PFSK-1 (cell line): ENCODE measurements around the gene CAPN5.

ENCODE experiments used
- FOXP2 ChIP-seq: optimal IDR thresholded peaks from 2 replicates; pipeline ENCODE3; 2011; ENCODE audit warnings: borderline replicate concordance, control low read depth, inconsistent platforms; ENCODE audit not compliant: insufficient read depth; ENCODE audit errors: extremely low read length, extremely low read depth
- POLR2AphosphoS5 ChIP-seq: IDR thresholded peaks from 2 replicates; pipeline ENCODE4 v1.6.1; 2012; ENCODE audit warnings: low read depth, mild to moderate bottlenecking, control low read depth, low read length, moderate library complexity
- SIN3A ChIP-seq: IDR thresholded peaks from 2 replicates; pipeline ENCODE4 v1.6.1; 2012; ENCODE audit warnings: mild to moderate bottlenecking, low read length, moderate library complexity, borderline replicate concordance; ENCODE audit not compliant: insufficient read depth
- TAF1 ChIP-seq: IDR thresholded peaks from 2 replicates; pipeline ENCODE4 v1.6.1; 2012; ENCODE audit warnings: low read length, control low read depth, borderline replicate concordance; ENCODE audit not compliant: insufficient read depth
- TF ChIP-seq, protein P1 (sequence below), 2 experiments: IDR thresholded peaks; 2 replicates each; pipeline versions ENCODE4 v1.6.1 to v1.8.0; 2011 to 2012; ENCODE audit warnings: low read depth in 2 of 2, low read length in 2 of 2, control low read depth in 1 of 2, inconsistent platforms in 1 of 2, mild to moderate bottlenecking in 1 of 2, moderate library complexity in 1 of 2; ENCODE audit not compliant: insufficient read depth in 1 of 2

CAPN5 gene

DNA sequence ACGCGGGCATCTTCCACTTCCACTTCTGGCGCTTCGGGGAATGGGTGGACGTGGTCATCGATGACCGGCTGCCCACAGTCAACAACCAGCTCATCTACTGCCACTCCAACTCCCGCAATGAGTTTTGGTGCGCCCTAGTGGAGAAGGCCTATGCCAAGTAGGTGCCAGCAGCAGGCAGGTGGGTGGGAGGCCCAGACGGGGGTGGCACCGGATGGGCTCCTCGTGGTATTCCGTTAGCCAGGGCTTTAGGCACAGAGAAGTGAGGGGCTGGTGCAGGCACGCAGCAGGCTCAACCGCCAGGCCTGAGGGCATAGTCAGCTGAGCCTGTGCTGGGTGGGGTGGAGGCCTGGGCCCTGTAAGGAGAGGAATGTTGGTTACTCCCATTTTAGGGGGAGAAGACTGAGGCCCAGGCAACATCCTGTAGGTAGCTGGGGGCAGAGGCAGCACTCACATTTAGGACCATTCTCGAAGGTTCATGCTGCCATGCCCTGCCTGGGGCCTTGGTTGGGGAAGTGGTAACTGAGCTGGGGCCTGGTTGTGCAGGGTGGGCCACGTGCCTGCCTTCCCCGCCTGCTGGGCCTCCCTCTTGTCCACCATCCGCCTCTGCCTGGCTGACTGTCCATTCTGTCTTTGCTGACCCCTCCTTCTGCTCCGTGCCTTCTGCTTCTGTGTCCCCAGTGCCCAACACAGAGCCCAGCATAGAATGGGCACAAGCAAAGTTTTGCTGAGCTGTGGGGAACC is 46.0 kb downstream of the CAPN5 start:
- TF ChIP-seq FOXP2 (no peak), POLR2AphosphoS5 (no peak), TAF1 (no peak), SIN3A (no peak)
- TF ChIP-seq, protein P1, sequence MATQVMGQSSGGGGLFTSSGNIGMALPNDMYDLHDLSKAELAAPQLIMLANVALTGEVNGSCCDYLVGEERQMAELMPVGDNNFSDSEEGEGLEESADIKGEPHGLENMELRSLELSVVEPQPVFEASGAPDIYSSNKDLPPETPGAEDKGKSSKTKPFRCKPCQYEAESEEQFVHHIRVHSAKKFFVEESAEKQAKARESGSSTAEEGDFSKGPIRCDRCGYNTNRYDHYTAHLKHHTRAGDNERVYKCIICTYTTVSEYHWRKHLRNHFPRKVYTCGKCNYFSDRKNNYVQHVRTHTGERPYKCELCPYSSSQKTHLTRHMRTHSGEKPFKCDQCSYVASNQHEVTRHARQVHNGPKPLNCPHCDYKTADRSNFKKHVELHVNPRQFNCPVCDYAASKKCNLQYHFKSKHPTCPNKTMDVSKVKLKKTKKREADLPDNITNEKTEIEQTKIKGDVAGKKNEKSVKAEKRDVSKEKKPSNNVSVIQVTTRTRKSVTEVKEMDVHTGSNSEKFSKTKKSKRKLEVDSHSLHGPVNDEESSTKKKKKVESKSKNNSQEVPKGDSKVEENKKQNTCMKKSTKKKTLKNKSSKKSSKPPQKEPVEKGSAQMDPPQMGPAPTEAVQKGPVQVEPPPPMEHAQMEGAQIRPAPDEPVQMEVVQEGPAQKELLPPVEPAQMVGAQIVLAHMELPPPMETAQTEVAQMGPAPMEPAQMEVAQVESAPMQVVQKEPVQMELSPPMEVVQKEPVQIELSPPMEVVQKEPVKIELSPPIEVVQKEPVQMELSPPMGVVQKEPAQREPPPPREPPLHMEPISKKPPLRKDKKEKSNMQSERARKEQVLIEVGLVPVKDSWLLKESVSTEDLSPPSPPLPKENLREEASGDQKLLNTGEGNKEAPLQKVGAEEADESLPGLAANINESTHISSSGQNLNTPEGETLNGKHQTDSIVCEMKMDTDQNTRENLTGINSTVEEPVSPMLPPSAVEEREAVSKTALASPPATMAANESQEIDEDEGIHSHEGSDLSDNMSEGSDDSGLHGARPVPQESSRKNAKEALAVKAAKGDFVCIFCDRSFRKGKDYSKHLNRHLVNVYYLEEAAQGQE (IDR thresholded peaks at IDR 0.05; ENCODE audit: insufficient read depth in 1 of 2, low read depth in 2 of 2, low read length in 2 of 2) = no peak

DNA sequence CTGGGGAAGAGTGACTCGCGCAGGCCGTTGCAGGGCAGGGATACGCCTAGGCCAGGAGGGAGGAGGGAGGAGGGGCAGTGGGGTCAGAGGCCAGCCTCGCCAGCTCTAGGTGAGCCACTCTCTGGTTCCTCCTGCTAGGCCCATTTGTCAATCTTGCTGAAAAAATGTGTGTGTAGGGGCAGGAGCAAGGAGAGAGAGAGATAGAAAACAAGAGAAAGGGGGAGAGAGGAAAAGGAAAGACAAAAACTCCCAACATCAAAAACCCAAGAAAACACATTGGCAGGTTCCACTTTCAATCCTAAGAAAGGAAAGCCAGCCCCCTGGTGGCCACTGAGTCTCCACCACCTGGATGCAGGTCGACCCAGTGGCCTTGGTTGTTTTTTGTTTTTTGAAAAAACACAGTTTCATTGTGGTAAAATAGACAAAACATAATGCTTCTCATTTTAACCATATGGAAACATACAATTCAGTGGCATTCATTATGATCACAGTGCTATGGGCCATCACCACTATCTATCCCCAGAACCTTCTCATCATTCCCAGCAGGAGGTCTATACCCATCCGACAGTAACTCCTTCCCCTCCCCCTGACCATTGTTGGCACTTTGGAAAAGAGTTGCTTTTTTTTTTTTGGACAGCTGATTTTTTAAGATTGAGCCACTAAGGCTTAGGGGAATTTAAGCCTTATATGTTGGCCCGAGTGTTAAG is 46.8 kb downstream of the CAPN5 start:
- TF ChIP-seq, protein P1 (IDR thresholded peaks at IDR 0.05; ENCODE audit: insufficient read depth in 1 of 2, low read depth in 2 of 2, low read length in 2 of 2) = no peak
- TF ChIP-seq SIN3A (no peak), TAF1 (no peak), POLR2AphosphoS5 (no peak), FOXP2 (no peak)

DNA sequence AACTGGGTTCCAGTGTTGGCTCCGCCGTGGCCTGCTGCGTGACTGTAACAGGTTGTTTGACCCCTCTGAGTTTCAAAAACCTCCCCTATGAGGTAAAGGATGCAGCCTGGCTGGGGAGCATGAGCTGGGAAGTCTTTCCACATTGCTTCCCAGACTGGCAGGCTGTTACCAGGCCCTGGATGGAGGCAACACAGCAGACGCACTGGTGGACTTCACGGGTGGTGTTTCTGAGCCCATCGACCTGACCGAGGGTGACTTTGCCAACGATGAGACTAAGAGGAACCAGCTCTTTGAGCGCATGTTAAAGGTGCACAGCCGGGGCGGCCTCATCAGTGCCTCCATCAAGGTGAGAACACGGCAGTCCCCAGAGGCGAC is 47.3 kb downstream of the CAPN5 start:
- TF ChIP-seq, protein P1 (IDR thresholded peaks at IDR 0.05; ENCODE audit: insufficient read depth in 1 of 2, low read depth in 2 of 2, low read length in 2 of 2) = no peak
- TF ChIP-seq FOXP2 (no peak), POLR2AphosphoS5 (no peak), SIN3A (no peak), TAF1 (no peak)

DNA sequence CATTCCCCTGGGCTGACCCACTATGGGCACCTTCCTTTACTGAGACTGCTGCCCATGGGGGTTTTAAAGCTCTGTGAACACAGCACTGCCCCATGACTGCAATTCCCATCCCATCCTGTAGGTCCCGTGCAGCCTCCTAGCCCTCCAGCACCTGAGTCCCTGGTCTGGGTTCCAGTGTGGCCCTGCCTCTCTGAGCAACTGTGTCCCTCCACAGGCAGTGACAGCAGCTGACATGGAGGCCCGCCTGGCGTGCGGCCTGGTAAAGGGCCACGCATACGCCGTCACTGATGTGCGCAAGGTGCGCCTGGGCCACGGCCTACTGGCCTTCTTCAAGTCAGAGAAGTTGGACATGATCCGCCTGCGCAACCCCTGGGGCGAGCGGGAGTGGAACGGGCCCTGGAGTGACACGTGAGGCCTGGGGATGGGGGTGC is 48.4 kb downstream of the CAPN5 start:
- no peak for TF ChIP-seq TAF1
- TF ChIP-seq SIN3A = no peak
- TF ChIP-seq POLR2AphosphoS5 = no peak

DNA sequence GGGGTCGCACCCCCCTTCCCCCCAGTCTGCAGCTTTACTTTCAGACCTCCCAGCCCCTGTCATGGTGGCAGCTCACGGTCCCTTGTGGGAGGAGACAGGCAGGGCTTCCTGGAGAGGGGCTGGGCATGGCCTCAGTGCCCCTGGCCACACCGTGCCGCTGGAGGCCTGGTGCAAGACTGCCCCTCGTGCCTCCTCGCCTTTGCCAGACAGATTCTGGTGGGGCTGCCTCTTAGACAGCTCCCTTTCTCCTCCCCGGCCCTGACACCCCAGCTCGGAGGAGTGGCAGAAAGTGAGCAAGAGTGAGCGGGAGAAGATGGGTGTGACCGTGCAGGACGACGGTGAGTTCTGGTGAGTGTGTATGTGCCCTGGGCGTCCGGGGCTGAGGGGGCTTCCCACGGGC is 49.2 kb downstream of the CAPN5 start:
- TF ChIP-seq POLR2AphosphoS5 (no peak), TAF1 (no peak), SIN3A (no peak), FOXP2 (no peak)
- TF ChIP-seq, protein P1 (IDR thresholded peaks at IDR 0.05; ENCODE audit: insufficient read depth in 1 of 2, low read depth in 2 of 2, low read length in 2 of 2) = no peak
